ENCODE data around the gene SEMA5B.

The SEMA5B gene

DNA sequence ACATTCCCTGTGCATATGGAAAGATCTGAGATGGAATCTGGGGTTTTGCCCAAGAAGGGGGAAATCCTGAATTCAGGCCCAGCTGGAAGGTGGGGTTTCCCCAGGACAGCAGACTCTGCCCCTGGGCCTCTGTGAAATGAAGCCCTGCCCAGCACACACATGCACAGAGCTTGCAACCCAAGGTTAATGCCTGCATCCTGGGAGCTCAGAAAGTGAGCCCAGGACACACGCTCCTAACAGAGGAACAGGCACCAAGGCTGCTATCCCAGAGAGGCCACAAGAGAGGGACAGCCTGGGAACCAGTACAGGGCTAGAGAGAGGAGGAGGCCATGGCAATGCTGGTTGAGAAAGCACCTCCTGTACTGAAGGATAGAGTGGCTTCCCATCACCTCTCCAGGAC, 16.1 kb downstream of the SEMA5B start:
- no peak for DNase-seq (ENCODE audit: low read depth)
- TF ChIP-seq, protein P1, sequence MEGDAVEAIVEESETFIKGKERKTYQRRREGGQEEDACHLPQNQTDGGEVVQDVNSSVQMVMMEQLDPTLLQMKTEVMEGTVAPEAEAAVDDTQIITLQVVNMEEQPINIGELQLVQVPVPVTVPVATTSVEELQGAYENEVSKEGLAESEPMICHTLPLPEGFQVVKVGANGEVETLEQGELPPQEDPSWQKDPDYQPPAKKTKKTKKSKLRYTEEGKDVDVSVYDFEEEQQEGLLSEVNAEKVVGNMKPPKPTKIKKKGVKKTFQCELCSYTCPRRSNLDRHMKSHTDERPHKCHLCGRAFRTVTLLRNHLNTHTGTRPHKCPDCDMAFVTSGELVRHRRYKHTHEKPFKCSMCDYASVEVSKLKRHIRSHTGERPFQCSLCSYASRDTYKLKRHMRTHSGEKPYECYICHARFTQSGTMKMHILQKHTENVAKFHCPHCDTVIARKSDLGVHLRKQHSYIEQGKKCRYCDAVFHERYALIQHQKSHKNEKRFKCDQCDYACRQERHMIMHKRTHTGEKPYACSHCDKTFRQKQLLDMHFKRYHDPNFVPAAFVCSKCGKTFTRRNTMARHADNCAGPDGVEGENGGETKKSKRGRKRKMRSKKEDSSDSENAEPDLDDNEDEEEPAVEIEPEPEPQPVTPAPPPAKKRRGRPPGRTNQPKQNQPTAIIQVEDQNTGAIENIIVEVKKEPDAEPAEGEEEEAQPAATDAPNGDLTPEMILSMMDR (IDR thresholded peaks at IDR 0.05; ENCODE audit: insufficient read depth, low read depth, low read length, missing control alignments): no peak
- H3K4me3 ChIP-seq (ENCODE audit: low read length): no peak overlapping the region

DNA sequence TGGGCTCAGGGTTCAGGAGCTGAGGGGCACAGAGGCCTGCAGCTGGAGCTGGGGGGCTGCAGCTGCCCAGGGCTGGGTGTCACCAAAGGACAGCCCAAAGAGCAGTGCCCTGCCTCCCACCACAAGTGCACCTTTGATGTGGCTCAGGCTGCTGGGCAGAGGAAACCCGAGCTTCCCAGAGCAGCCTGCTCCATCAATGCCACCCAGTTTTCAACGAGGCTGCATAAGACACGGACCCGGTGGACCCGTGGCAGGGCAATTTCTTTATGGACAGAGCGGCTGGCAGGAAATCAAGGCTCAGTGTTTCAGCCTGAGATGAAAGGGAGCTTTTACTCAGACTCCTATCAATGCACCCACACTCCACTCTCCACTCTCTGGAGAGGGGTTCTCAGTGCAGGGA, 18.7 kb downstream of the SEMA5B start:
- no peak for DNase-seq (ENCODE audit: low read depth)
- TF ChIP-seq, protein P1 (IDR thresholded peaks at IDR 0.05; ENCODE audit: insufficient read depth, low read depth, low read length, missing control alignments): no peak
- no peak overlapping the region for H3K4me3 ChIP-seq (ENCODE audit: low read length)

DNA sequence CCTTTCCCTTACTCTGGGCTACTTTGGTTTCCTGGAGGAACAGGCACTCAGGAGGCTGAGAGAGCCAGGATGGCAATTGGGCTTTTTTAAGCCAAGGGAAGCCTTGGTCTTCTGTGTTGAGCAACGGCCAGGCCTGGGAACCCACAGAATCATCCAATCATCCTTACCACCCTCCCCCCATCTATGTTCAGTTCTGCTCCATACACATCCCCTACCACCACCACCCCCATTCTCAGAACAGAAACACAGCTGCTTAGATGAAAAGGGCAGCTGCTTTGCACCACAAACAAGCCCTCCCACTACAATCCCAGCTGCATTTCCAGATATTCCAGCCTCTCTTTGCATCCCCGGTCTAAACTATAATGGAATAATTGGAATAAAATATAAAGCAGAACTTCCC, 21.0 kb downstream of the SEMA5B start:
- no peak for DNase-seq (ENCODE audit: low read depth)
- TF ChIP-seq, protein P1 (IDR thresholded peaks at IDR 0.05; ENCODE audit: insufficient read depth, low read depth, low read length, missing control alignments): no peak
- H3K4me3 ChIP-seq (ENCODE audit: low read length): no peak overlapping the region

DNA sequence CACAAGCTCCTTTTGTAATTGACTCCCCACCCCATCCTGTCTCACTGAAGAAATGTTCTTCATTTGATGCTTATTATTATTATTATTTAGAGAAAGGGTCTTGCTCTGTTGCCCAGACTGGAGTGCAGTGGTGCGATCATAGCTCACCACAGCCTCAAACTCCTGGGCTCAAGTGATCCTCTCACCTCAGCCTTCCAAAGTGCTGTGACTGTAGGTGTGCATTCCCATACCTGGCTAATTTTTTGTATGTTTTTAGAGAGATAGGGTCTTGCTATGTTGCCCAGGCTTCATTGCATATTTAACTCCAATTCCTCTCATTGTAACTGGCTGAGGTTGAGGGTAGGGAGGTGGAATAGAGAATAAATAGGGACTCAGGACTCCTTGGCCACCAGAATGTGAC, 22.3 kb downstream of the SEMA5B start:
- DNase-seq (ENCODE audit: low read depth): no peak
- H3K4me3 ChIP-seq (ENCODE audit: low read length): no peak overlapping the region
- TF ChIP-seq, protein P1 (IDR thresholded peaks at IDR 0.05; ENCODE audit: insufficient read depth, low read depth, low read length, missing control alignments): no peak

DNA sequence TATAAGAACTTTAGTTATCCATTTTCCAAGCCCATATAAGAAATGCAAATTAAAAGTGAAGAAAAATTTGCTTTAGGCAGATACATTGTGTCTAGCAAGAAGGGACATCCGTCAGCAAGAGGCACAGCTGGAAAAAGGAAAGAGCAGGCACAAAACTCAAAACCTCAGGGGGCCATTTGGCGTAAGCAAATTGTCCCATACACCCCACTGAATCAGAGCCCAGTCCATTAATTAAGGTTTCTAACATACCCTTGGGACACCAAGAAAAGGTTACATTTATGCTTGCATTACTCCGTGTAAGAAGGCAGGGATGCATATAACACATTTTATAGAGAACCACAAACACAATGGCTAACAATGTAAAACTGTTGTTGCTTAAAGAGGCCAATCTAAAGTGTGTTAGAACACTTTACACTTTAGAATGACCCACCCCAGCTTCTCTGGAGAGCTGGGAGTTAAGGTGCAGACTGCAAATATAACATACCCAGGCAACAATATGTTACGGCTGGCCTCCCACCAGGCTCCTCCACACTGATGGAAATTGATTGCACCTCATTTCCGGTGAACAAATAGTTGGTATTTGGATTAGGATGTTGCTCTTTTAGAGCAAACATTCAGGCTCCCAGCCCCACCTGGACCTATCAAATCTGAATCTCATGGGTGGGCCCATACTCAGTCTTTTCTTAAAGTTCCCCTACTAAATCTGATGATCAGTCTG, 23.2 kb downstream of the SEMA5B start:
- no peak overlapping the region for H3K4me3 ChIP-seq (ENCODE audit: low read length)

DNA sequence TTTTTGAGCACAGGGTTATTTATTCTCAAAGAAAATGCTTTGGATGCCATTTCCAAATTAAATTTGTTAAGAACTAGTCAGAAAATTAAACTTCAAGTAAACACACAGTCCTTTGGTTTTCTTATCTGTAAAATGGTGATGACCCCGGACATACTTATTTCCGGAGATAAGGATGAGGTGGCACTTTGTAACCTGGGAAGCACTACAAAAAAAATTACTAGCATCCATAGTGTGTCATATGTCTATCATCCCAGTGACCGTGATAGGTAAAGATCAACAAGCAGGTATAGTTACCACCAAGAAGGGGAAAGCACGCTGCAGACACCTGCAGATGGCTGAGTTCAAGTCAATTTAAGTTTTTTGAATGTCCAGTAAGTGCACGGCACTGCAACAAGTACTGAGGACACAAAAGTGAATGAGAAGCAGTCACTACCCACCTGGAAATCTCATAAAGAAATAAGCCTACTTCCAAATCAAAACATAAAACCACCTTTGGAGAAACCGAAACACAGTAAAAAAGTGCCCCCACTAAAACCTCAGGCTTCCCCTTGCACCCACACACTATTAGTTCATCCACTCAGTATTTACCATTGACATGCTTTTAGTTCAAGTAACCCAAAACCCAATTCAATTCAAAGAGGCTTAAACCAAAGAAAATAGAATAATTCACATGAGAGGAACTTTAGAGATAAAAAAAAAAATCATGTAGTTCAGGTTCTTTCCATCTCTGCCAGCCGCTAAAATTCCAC, 24.6 kb downstream of the SEMA5B start:
- TF ChIP-seq, protein P1 (IDR thresholded peaks at IDR 0.05; ENCODE audit: insufficient read depth, low read depth, low read length, missing control alignments): no peak
- H3K4me3 ChIP-seq (ENCODE audit: low read length): no peak overlapping the region
- DNase-seq (ENCODE audit: low read depth): no peak

More for the DNA sequence above, 23.2 kb downstream of the SEMA5B start:
- DNase-seq (ENCODE audit: low read depth): no peak
- TF ChIP-seq, protein P1 (IDR thresholded peaks at IDR 0.05; ENCODE audit: insufficient read depth, low read depth, low read length, missing control alignments): no peak
